ENCODE data around the gene EXOC3.
"Not testable (repeated sequence)": the region's sequence is repeated elsewhere in the genome, so short reads cannot be mapped to it uniquely, and the experiment has no call there.

Gene EXOC3

GRCh38 chr5:458547-459353 lies 15.8 kb downstream of the EXOC3 start:
- DNase-seq, result no peak

GRCh38 chr5:459562-460272 lies 16.7 kb downstream of the EXOC3 start:
- no peak for DNase-seq

GRCh38 chr5:460273-460625 lies 17.3 kb downstream of the EXOC3 start:
- no peak for DNase-seq

GRCh38 chr5:462051-462481 lies 19.1 kb downstream of the EXOC3 start:
- no peak for DNase-seq

- DNase-seq, result no peak
These were observed 20.3 kb downstream of the EXOC3 start for GRCh38 chr5:463301-463700.

- no peak for DNase-seq
These were observed 21.0 kb downstream of the EXOC3 start for GRCh38 chr5:463952-464351.

- no peak for DNase-seq
These were observed 21.5 kb downstream of the EXOC3 start for GRCh38 chr5:464446-464842.

- DNase-seq, result no peak
These were observed 22.0 kb downstream of the EXOC3 start for GRCh38 chr5:464843-465590.

GRCh38 chr5:465591-466403 lies 22.8 kb downstream of the EXOC3 start:
- no peak for DNase-seq

GRCh38 chr5:466661-467310 lies 23.8 kb downstream of the EXOC3 start:
- DNase-seq, result no peak

- DNase-seq, result no peak
These were observed 25.4 kb downstream of the EXOC3 start for GRCh38 chr5:468401-468800.

GRCh38 chr5:469752-470483 lies 26.9 kb downstream of the EXOC3 start:
- DNase-seq, result no peak

GRCh38 chr5:470961-471749 lies 28.2 kb downstream of the EXOC3 start:
- no peak for DNase-seq

- DNase-seq, result no peak
These were observed 28.7 kb downstream of the EXOC3 start for GRCh38 chr5:471750-472058.

GRCh38 chr5:472076-472655 lies 29.2 kb downstream of the EXOC3 start:
- no peak for DNase-seq

GRCh38 chr5:472656-473550 lies 29.9 kb downstream of the EXOC3 start:
- DNase-seq, result peak; percentile 37

- DNase-seq, result no peak
These were observed 30.7 kb downstream of the EXOC3 start for GRCh38 chr5:473551-474192.

GRCh38 chr5:474232-474839 lies 31.4 kb downstream of the EXOC3 start:
- not testable (repeated sequence) for DNase-seq
